Activated naive CD4-positive, alpha-beta T cell treated with anti-CD3 and anti-CD28 coated beads, Interleukin-2, amount 50 U/mL, for 16 hours (primary cell): ENCODE measurements around the gene TSEN54.
A peak's percentile ranks its signal among the peaks of the same experiment; 100 is the strongest.
"Not testable (repeated sequence)": the region's sequence is repeated elsewhere in the genome, so short reads cannot be mapped to it uniquely, and the experiment has no call there.

Experiments used
- DNase-seq: peaks from one replicate; pipeline ENCODE4 v3.0.0-alpha.2; 2020

Gene TSEN54

DNA sequence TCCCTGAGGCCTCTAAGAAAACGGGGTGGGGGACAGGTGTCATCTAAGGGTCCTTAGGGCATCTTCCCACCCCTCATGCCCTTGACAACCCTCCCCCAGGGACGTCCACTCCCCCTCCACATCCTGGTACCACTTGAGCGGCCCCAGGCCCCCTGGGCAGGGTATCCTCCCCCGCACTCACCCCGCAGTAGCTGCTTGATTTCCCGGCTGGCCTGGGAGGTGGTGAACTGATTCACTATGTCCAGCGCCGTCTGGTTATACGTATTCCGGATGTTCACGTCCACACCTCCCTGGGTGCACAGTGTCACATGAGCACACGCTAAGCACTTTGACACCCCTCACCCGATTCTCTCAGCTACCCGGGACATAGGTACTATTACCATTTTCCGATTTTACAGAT is 10.7 kb upstream of the TSEN54 start:
- DNase-seq = no peak

DNA sequence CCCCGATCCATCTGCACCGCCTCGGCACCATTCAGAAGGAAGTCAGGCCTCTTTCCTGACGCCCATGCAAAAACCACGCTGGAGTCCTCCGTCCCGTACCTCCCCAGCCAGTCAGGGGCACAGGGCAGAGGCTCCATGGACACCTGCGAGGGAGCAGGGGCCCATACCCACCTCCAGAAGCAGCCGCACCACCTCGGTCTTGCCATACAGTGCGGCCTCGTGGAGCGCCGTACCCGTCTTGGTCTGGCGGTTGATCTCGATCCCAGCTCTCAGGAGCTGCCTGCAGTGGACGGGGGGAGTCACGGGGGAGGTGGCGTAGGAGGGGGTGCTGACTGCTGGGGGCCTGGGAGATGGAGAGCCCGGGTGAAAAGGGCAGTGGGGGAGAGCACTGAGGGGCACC is 10.2 kb upstream of the TSEN54 start:
- no peak for DNase-seq

DNA sequence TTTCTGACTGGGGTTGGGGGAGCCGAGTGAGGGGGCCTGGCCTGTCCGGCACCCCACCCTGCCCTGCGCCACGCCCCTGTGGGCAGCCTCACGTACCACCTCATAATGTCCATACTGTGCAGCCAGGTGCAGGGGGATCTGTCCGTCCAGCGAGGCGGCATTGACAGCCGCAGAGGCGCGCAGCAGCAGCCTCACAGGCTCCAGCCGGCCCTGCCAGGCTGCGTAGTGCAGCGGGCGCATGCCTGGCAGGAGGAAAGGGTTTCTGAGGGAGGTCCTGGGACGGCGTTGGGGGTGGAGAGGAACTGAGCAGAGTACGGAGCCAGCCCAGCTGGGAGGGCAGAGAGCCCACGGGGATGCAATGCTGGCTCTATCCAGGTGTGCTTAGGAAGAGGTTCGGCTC is 9.4 kb upstream of the TSEN54 start:
- DNase-seq = no peak

DNA sequence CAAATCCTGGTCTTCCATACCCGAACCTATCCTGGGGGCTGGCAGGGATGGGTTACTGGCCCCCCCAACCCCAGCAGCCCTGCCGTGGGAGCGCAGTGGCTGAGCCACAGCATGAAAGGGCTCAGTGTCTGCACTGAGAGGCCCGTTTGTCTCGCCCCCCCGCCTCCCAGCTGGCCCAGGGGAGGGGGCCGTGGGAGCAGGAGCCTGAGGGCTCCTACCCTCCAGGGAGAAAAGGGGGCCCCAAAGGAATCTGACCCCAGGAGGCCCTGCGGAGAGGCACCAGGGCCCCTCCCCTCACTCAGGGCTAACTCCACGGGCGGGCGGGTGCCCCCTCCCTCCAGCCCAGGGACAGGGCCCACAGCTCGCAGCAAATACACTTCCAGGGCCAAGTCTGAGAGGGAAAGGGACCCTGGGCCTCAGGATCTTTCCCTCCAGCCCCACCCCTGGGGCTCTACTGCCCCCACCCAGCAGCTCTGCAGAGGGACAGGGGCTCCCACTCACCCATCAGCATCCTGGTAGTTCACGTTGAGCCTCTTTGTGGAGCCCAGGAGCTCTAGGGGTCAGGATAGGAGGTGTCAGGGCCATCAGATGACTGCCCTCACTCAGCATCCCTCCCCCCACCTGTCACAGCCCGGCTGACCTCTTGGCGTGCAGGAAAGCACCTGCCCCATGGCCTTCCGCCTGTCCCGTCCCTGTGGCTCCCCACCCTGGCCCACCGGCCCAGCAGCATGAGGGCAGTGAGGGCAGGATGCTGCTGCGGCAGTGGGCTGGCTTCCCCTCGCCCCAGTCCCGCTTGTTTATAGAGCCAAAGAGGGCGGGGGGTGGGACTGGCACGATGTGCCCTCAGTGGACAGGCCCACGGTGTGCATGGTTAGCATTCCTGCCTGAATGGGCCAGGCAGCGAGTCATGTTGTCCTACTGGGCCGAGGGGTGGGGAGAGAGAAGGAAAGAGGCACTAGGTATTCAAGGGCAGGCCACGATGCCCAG is 8.3 kb upstream of the TSEN54 start:
- no peak for DNase-seq

DNA sequence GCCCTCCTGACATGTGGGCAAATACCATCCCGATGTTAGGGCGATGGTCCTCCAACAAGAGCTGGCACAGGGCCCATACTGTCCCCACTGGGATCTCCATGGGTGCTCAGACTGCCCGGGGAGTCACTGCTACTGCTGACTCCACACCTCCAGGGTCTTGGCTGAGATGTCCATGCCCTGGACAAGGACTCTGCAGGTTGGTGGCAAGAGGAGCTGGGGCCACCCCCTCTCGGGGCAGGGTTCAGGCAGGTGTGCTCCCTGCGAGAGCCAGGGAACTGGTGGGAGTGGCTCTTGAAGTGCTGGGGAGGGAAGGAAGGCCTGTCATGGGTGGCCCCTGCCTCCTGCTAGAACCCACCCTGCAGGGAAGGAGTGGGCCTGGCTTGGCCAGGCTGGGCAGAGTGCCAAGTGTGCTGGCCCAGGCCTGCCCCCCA is 7.4 kb upstream of the TSEN54 start:
- no peak for DNase-seq

DNA sequence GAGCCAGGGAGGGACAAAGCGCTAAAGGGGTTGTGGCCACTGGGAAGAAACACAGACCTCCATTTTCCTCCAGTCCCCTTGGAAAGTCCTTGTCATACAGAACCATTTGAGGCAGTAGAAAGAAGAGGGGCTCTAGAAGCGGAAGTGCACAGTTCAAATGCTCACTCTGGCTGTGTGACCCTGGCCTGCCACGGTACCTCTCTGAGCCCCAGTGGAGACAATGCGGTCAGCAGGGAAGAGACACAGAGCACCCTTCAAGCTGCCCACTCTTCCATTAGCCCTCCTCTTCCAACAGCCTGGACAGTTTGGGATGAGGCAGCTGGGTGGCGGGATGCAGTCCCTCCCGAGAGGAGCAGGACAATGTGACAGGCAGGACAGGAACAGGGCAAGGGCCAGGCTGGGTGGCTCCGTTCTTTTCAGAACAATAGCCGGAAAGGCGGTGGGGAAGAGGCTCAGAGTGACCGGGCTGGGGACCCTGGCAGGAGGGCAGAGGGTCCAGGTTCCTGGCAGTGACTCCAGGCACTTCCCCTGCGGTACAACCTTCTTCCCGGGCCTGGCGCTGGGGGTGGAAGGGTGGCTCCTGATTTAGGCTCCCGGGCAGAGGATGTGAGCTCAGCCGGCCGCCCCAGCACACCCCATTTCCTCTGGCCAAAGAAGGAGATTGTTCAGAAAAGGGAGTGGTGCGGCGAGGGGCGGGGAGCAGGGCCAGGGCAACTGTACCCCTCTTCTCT is 6.6 kb upstream of the TSEN54 start:
- DNase-seq = no peak

DNA sequence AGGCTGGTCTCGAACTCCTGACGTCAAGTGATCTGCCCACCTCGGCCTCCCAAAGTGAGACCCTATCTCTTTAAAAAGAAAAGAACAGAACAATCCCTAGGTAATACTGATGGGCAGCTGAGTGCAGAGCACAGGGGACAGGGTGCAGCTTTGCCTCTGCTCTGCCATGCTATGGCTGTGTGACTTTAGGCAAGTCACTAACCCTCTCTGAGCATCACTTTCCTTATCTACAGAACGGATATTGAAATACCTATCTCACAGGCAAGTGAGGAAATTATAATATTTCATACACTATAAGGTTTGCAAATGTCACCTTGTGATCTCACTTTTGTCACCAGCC is 5.1 kb upstream of the TSEN54 start:
- DNase-seq = no peak

DNA sequence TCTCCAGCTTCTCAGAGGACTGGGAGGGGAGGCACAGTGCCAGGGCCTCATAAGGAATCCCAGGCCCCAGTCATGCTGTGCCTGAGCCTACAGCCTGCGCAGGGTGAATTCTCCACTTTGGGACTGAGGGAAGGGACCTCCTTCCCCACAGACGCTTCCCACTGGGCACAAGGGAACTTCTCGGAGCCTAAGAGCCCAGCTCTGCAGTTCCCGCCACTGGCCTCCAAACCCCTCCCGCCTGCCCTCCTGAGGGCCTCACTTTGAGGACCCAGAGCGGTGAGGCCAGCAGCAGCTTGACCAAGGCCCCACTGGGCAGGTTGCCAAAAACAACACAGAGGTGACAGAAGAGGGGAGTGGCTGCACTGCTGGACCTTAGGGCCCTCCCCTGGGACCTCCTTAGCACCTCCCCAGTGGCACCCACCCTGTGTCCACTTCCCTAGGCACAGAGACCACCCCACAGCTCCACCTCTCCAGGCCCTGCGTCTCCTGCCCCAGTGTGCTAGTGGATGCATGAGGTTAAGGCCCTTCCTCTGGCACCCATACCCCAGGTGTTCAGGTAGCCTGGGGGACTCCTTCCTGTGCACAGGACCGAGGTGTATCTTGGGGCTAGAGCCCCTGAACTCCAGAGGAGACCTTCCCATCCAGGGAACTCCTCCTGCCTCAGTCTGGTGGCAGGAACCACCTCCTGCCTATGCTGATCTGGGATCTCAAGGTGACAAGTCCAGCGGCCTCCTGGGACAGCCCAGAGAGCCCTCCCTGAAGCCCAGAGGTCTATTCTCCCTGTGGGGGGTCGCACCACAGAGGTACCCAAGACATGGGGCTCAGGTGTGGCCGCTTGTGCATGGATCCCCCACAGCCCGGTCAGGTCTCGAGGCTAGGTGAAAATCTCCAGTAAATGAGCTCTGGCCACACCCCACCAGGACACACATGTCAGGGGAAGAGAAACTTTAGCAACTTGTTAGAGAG is 4.4 kb upstream of the TSEN54 start:
- DNase-seq = no peak

DNA sequence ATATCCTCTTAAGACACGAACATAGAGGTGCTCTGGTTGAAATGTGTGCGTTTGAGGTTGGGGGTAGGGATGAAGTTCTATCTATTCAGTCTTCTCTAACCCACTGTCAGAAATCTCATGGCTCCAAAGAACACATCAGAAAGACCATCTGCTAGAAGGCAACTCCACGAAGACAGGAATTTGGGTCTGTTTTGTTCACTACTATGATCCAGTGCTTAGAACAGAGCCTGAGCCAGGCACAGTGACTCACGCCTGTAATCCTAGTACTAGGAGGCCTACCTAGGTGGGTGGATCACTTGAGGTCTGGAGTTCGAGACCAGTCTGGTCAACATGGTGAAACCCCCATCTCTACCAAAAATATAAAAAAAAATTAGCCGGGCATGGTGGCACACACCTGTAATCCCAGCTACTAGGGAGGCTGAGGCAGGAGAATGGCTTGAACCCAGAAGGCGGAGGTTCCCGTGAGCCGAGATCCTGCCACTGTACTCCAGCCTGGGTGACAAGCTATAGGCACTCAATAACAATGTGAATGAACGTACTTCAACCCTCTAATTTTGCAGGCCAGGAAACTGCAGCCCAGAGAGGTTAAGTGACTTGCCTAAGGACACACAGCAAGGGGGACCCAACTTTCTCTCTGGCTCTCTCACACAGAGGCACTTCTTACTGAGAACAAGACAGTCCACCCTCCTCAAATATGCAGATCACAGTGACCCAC is 3.2 kb upstream of the TSEN54 start:
- no peak for DNase-seq

DNA sequence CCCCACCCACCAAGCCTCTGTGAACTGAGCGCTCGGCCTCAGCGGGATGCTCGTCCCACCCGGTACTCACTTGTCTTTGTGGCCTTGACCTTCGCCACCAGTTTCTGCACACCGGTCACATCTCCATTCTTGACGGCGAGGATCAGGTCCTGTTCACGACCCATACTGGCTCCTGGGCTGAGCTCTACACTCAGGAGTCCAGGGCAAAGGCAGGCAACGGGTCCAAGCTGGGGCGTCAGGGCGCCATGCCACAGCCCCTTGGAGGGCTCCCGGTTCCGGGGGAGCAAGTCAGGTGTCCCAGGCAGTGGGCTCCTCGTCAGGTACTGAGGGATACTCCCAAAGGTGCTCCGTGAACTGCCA is 2.7 kb upstream of the TSEN54 start:
- DNase-seq = no peak

DNA sequence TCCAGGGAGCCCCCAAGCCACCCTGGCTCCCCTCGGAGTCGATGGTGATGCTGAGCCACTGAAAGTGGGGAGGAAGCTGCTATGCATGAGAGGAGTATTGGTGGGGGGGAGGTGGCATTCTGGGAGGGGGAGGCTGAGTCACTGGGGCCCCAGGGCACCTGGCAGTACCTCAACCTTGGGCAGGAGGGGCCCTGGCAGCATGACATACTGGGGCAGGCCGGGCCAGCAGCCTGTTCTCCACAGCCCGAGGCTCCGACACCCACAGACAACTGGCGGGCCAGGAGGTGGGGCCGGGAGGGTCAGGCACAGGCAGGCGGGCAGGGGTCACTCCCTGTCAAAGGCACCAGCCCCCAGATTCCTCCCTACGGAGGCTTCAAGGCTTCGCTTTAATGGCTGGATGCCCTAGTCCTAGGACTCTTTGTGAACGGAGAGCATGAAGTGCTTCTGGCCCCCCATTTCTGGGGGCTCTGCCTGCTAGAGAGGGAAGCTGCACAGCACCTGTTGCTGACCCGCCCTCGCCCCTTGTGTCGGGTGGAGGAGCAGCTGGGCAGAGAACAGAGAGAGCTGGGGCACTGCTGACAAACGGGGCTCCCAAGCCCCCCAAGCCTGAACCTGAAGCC is 1.9 kb upstream of the TSEN54 start:
- DNase-seq = no peak

DNA sequence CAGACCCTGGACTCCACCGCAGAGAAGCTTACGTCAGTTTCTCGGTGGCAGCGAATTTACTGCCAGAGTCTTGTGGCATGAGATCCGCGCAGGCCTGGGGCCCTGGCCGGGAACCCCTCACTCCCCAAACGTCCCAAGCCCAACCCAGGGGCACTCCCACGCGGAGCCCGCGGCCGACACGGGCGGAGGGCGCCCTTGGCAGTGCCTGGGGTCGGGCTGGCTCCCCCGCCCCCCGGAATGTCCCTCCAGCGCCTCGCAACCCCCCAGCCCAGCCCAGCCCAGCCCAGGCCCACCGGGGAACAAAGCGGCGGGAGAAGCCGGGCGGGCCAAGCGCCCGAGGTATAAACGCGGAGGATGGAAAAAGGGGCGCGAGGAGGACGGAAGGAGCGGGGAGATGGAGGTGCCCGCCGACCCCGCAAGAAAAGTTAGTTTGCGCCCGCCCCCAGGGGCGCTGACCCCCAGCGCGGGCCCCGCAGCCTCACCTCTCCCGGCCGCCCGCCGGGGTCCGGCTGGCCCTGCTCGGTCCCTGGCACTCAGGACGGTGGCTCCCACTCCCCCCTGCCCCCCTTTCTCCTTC is 1.3 kb upstream of the TSEN54 start:
- no peak for DNase-seq

DNA sequence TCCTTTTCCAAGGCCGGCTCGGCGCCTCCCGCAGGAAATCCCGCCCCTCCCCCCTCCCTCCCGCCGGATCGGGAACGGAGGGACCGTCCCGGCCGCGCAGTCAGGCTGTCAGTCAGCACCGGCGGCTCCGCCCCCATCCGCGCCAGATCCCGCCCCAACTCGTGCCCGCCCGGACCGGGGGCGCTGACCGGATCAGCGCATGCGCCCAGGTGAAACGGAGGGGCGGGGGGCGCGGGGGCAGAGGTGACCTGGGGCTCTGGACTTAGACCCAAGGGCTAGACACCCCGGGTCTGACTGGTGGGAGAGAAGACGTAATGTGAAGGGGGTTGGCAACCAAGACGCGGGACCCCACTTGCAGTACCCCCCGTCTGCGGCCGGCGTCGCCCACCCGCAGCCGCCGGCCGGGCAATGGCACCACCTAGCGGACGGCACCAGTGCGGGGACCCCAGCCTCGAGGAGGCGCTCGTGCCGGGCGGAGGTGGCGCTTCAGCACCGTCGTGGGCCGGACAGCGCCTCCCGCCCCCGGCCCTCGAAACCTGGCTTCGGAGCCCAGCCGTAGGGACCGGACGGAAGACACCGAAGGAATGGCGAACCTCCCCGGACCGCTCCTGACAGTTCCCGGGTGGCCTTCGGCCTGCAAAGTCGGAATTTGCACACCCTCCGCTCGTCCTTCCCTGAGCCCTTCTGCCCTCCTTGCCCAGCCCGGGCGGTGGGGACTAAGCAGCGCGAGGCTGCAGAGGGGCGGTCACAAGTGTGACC is 653 bp upstream of the TSEN54 start, which contains the start of gene CASKIN2:
Gene CASKIN2, minus strand, starts transcription at position 42 of the 759 bp plus-strand sequence. CDS start 1,733 bp downstream, outside the sequence.
- peak; percentile 85 for DNase-seq

DNA sequence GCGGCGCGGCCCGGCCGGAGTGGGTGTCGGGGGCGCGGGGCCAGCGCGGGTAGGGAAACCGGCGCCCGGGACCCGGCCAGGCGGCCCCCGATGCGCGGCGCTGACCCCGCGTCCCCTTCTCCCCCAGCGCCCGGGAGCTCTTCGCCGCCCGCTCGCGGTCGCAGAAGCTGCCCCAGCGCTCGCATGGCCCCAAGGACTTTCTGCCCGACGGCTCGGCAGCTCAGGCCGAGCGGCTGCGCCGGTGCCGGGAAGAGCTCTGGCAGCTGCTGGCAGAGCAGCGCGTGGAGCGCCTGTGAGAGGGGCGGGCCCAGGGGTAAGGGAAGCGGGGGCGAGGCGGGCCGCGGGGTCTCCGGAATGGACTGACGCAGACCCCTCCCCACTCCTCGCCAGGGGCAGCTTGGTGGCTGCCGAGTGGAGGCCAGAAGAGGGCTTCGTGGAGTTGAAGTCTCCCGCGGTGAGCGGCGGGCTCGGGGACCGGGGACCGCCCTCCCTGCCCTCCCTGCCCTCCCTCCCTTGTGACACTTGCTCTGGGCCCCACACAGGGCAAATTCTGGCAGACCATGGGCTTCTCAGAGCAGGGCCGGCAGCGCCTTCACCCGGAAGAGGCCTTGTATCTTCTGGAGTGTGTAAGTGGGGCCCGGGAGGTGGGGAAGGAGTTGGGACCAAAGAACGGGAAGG is 430 bp downstream of the TSEN54 start:
- peak; percentile 54 for DNase-seq

DNA sequence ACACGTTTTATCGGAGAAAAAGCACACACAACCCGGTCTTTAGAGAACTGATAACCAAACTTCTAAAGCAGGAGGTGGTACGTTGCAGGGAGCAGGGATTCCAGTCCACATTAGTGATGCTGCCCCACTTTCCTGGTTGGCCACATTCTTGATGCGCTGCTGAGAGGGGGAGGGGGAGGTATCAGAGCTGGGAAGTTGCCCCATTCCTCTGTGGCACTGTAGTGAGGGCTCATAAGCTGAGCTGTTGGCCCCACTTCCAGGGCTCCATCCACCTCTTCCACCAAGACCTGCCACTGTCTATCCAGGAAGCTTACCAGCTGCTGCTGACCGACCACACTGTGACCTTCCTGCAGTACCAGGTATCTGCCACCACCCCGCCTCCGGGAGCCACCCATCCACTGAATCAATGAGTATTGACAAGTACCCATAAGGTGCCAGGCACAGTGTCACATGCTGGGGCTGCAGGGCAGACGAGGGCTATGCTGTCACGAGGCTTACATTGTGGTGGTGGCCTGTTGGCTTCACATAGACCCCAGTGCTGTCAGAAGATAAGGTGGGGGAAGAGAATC is 1.1 kb downstream of the TSEN54 start:
- peak; percentile 31 for DNase-seq

DNA sequence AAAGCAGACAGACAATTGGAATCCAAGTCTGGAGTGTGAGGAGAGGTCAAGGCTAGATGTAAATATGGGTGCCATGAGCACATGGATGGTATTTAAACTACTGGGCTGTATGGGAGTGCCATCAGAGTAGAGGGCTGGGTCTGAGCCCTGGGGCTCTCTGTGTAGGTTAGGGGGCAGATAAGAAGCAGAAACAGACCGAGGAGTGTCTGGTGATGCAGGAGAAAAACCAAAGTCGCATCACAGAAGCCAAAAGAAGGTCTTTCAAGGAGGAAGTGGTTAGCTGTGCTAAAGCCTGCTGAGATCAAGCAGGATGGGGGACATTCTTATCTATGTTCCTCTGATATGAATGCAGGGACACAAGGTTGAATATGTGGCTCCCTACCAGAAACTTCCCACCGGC is 1.9 kb downstream of the TSEN54 start:
- no peak for DNase-seq

DNA sequence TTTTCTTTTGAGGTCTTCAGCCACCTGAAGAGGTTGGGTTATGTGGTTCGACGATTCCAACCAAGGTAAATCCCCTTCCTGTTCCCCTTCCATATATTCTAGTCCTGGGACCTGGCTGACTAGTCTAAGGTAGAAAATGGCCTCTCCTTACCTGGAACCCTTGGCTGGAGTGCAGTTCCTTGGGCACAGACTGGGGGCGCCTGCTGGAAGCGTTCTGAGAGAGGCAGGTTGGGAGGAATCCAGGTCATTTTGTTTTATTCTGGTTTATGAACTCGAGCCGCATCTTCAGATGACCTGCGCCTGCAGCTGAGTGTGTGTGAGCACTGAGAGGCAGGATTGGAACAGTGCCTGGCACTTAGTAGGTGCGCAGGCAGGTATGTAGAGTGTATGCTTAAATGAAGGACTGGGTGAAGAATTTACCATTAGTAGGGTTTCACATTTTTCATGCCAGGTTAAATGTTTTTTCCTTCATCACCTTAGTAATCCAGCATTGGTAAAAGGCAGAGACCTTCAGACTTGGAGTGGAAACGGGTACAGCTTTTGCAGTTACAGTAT is 2.7 kb downstream of the TSEN54 start:
- DNase-seq = no peak

DNA sequence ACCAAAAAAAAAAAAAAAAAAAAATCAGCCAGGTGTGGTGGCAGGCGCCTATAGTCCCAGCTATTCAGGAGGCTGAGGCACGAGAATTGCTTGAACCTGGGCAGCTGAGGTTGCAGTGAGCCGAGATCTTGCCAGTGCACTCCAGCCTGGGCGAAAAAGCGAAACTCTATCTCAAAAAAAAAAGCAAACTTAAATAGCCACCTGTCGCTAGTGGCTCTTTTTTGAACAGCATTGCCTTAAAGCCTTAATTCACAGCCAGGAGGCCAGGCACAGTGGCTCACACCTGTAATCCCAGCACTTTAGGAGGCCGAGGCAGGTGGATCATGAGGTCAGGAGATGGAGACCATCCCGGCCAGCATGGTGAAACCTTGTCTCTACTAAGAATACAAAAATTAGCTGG is 4.1 kb downstream of the TSEN54 start:
- DNase-seq = not testable (repeated sequence)

DNA sequence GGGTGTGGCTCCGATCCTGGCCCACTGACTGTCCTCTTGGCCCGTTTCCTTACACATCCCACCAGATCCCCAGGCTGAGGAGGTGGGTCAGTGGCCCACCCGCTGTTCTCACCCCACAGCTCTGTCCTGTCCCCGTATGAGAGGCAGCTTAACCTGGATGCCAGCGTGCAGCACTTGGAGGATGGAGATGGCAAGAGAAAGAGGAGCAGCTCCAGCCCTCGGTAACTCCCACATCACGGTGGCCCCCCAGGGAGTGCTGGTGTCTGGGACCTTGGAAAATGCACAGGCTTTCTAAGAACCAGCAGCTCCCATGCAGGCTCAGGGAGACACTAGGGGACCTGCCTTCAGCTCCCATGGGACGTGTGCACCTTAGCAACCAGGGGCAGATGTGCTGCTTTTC is 5.0 kb downstream of the TSEN54 start:
- no peak for DNase-seq
